H1 (cell line): Measurements from ENCODE around the gene PKD1L1. TPM values are rescaled to one million over a fixed set of nuclear protein-coding genes. Genes with fewer than 3 reads are reported as not detected.

Source experiments
- CTCF ChIA-PET: fragments of 300-600 bp; sonication (Branson Sonifier 250); formaldehyde crosslinking; loops from one replicate; lab custom pipeline; 2021; ENCODE audit not compliant: partially characterized antibody; lab: Charles Lee
- POLR2A ChIA-PET: fragments of 300-600 bp; sonication (Branson Sonifier 250); formaldehyde crosslinking; loops from one replicate; lab custom pipeline; 2021; ENCODE audit warnings: inconsistent platforms; ENCODE audit not compliant: partially characterized antibody; lab: Charles Lee
- DNase-seq, 2 experiments: peaks; one replicate each; pipeline versions ENCODE4 v3.0.0 to v3.0.0-alpha.2; 2010 to 2022; ENCODE audit warnings: low spot score in 2 of 2, low read depth in 1 of 2, mixed read lengths in 1 of 2
- FAIRE-seq: peaks from 2 replicates; lab custom pipeline; 2011; peaks lifted over from hg19 to GRCh38; lab: Jason Lieb, UNC
- H2AFZ ChIP-seq: 2 replicates; pipeline ENCODE4 v1.8.1; 2012; ENCODE audit warnings: low read length, inconsistent platforms
- H2AK5ac ChIP-seq: 2 replicates; pipeline ENCODE4 v1.6.1; 2013; ENCODE audit warnings: low read depth, low read length
- H2BK120ac ChIP-seq: replicated peaks from 2 replicates; pipeline ENCODE3; 2013; ENCODE audit warnings: low read depth, low read length, inconsistent platforms
- H2BK12ac ChIP-seq: 2 replicates; pipeline ENCODE4 v1.6.1; 2013; ENCODE audit warnings: low read depth, low read length
- H2BK15ac ChIP-seq: 2 replicates; pipeline ENCODE4 v1.6.1; 2013; ENCODE audit warnings: low read length
- H2BK20ac ChIP-seq: 2 replicates; pipeline ENCODE4 v1.6.1; 2013; ENCODE audit warnings: low read length
- H2BK5ac ChIP-seq: 2 replicates; pipeline ENCODE4 v1.6.1; 2013; ENCODE audit warnings: low read depth, low read length
- H3K14ac ChIP-seq: 2 replicates; pipeline ENCODE4 v1.6.1; 2013; ENCODE audit warnings: inconsistent platforms; ENCODE audit not compliant: insufficient read length
- H3K18ac ChIP-seq: 2 replicates; pipeline ENCODE4 v1.6.1; 2013; ENCODE audit warnings: low read length; ENCODE audit errors: extremely low read depth
- H3K23ac ChIP-seq: 2 replicates; pipeline ENCODE4 v1.6.1; 2013; ENCODE audit warnings: inconsistent platforms; ENCODE audit not compliant: insufficient read length
- H3K23me2 ChIP-seq: 2 replicates; pipeline ENCODE4 v1.6.1; 2013; ENCODE audit warnings: low read depth, low read length
- H3K27ac ChIP-seq: 2 replicates; pipeline ENCODE4 v1.6.1; 2011; ENCODE audit warnings: low read depth, low read length, inconsistent platforms
- H3K27me3 ChIP-seq, 4 experiments: replicated peaks in 1 of 4; 1 replicate in 1 of 4; 2 replicates in 3 of 4; pipeline versions ENCODE4 v1.6.1 to v1.8.1; 2011 to 2013; ENCODE audit warnings: low read length in 3 of 4, mild to moderate bottlenecking in 3 of 4, inconsistent platforms in 2 of 4, mixed read lengths in 2 of 4, moderate library complexity in 1 of 4; ENCODE audit not compliant: control insufficient read depth in 3 of 4, insufficient read depth in 3 of 4; ENCODE audit errors: extremely low read depth in 1 of 4
- H3K36me3 ChIP-seq, 4 experiments: 2 replicates each; pipeline versions ENCODE4 v1.6.1 to v1.8.1; 2011 to 2013; ENCODE audit warnings: mild to moderate bottlenecking in 4 of 4, low read length in 3 of 4, moderate library complexity in 2 of 4, control low read depth in 1 of 4, inconsistent platforms in 1 of 4; ENCODE audit not compliant: insufficient read depth in 4 of 4, control insufficient read depth in 2 of 4
- H3K4ac ChIP-seq: replicated peaks from 2 replicates; pipeline ENCODE3; 2013; ENCODE audit warnings: low read length, low read depth, mixed read lengths, inconsistent platforms; ENCODE audit not compliant: insufficient read length
- H3K4me1 ChIP-seq, 4 experiments: replicated peaks in 1 of 4; 1 replicate in 1 of 4; 2 replicates in 3 of 4; pipeline versions ENCODE4 v1.6.1 to v1.8.1; 2011 to 2013; ENCODE audit warnings: low read length in 3 of 4, inconsistent platforms in 2 of 4, mixed read lengths in 1 of 4; ENCODE audit not compliant: insufficient read depth in 4 of 4, control insufficient read depth in 3 of 4
- H3K4me2 ChIP-seq, 2 experiments: 2 replicates each; pipeline versions ENCODE4 v1.6.1 to v1.8.1; 2011 to 2013; ENCODE audit warnings: low read depth in 2 of 2, low read length in 2 of 2, control low read depth in 1 of 2, inconsistent platforms in 1 of 2, mild to moderate bottlenecking in 1 of 2; ENCODE audit not compliant: insufficient read depth in 1 of 2
- H3K4me3 ChIP-seq, 4 experiments: fragments of 200-600, 300-600 bp in 1 of 4; sonication (generic), shearing (Covaris generic), sonication (Bioruptor Twin) in 1 of 4; 2 replicates each; pipeline versions ENCODE4 v1.5.1 to v1.8.1; 2011 to 2016; ENCODE audit warnings: low read length in 4 of 4, low read depth in 3 of 4, control low read depth in 2 of 4, inconsistent platforms in 2 of 4, mild to moderate bottlenecking in 2 of 4, mixed read lengths in 1 of 4, moderate library complexity in 1 of 4; ENCODE audit not compliant: insufficient read depth in 2 of 4; ENCODE audit errors: extremely low read depth in 1 of 4
- H3K56ac ChIP-seq: replicated peaks from 2 replicates; pipeline ENCODE3; 2013; ENCODE audit warnings: low read depth, mild to moderate bottlenecking, mixed read lengths, low read length, inconsistent platforms; ENCODE audit not compliant: insufficient read length
- H3K79me1 ChIP-seq: 2 replicates; pipeline ENCODE4 v1.6.1; 2013; ENCODE audit warnings: low read depth, low read length, control low read depth
- H3K79me2 ChIP-seq, 2 experiments: 2 replicates each; pipeline versions ENCODE4 v1.6.1 to v1.8.1; 2012 to 2013; ENCODE audit warnings: low read length in 2 of 2, mild to moderate bottlenecking in 2 of 2, inconsistent platforms in 1 of 2; ENCODE audit not compliant: insufficient read depth in 2 of 2, control insufficient read depth in 1 of 2
- H3K9ac ChIP-seq, 4 experiments: replicated peaks in 1 of 4; 1 replicate in 1 of 4; 2 replicates in 3 of 4; pipeline versions ENCODE4 v1.6.1 to v1.8.1; 2011 to 2013; ENCODE audit warnings: low read depth in 3 of 4, low read length in 3 of 4, control low read depth in 2 of 4, mild to moderate bottlenecking in 2 of 4, moderate library complexity in 2 of 4, inconsistent platforms in 1 of 4; ENCODE audit errors: extremely low read depth in 1 of 4
- H3K9me3 ChIP-seq, 2 experiments: 2 replicates each; pipeline versions ENCODE4 v1.6.1 to v1.8.1; 2012 to 2013; ENCODE audit warnings: mild to moderate bottlenecking in 2 of 2, moderate library complexity in 2 of 2, control low read depth in 1 of 2, inconsistent platforms in 1 of 2, low read depth in 1 of 2, low read length in 1 of 2, mixed read lengths in 1 of 2; ENCODE audit not compliant: insufficient read depth in 2 of 2
- H4K20me1 ChIP-seq, 2 experiments: replicated peaks in 1 of 2; 2 replicates each; pipeline versions ENCODE3 to v1.8.1; 2011 to 2013; ENCODE audit warnings: inconsistent platforms in 2 of 2, low read length in 2 of 2, mild to moderate bottlenecking in 1 of 2; ENCODE audit not compliant: insufficient read depth in 2 of 2, control insufficient read depth in 1 of 2
- H4K5ac ChIP-seq: 2 replicates; pipeline ENCODE4 v1.6.1; 2013; ENCODE audit warnings: low read length, low read depth, mixed read lengths, inconsistent platforms; ENCODE audit not compliant: insufficient read length
- H4K8ac ChIP-seq: 2 replicates; pipeline ENCODE4 v1.8.0; 2013; ENCODE audit warnings: mild to moderate bottlenecking, moderate library complexity, low read length, inconsistent platforms; ENCODE audit not compliant: insufficient read depth; ENCODE audit errors: extremely low read depth
- H4K91ac ChIP-seq: replicated peaks from 2 replicates; pipeline ENCODE3; 2013; ENCODE audit warnings: low read length, mixed read lengths, inconsistent platforms; ENCODE audit not compliant: insufficient read length
- ASH2L ChIP-seq: fragments of 200-600, 300-600 bp; sonication (generic); IDR thresholded peaks from one replicate; pipeline ENCODE4 v1.7.1; 2017; ENCODE audit warnings: low read length
- CTBP2 ChIP-seq: IDR thresholded peaks from 2 replicates; pipeline ENCODE4 v1.7.0; 2011; ENCODE audit warnings: borderline replicate concordance, mild to moderate bottlenecking, moderate library complexity, mixed read lengths, low read length; ENCODE audit not compliant: insufficient read depth, insufficient read length
- EGR1 ChIP-seq: IDR thresholded peaks from 2 replicates; pipeline ENCODE4 v1.6.1; 2011; ENCODE audit warnings: low read depth, low read length, borderline replicate concordance
- JUND ChIP-seq: IDR thresholded peaks from 2 replicates; pipeline ENCODE4 v1.6.1; 2011; ENCODE audit warnings: mild to moderate bottlenecking, improper control_type of control experiment, low read length
- KDM1A ChIP-seq: fragments of 200-600, 300-600 bp; sonication (generic); IDR thresholded peaks from 2 replicates; pipeline ENCODE4 v1.7.1; 2016; ENCODE audit warnings: mild to moderate bottlenecking, low read length, borderline replicate concordance
- KDM5A ChIP-seq: fragments of 200-600 bp; IDR thresholded peaks from 2 replicates; pipeline ENCODE4 v1.7.1; 2012; ENCODE audit warnings: mild to moderate bottlenecking, low read length, inconsistent platforms, mixed read lengths
- MAX ChIP-seq: IDR thresholded peaks from 2 replicates; pipeline ENCODE4 v1.6.1; 2012; ENCODE audit warnings: inconsistent platforms
- NRF1 ChIP-seq: IDR thresholded peaks from 2 replicates; pipeline ENCODE4 v1.6.1; 2011; ENCODE audit warnings: mild to moderate bottlenecking, low read depth, low read length, improper control_type of control experiment
- RAD21 ChIP-seq, 2 experiments: IDR thresholded peaks in 1 of 2; conservative IDR thresholded peaks in 1 of 2; 2 replicates each; pipeline ENCODE4 v1.6.1; 2011; ENCODE audit warnings: low read depth in 2 of 2, low read length in 2 of 2, improper control_type of control experiment in 1 of 2, inconsistent platforms in 1 of 2, mild to moderate bottlenecking in 1 of 2, moderate library complexity in 1 of 2
- RBBP5 ChIP-seq: IDR thresholded peaks from 2 replicates; pipeline ENCODE4 v1.7.1; 2012; ENCODE audit warnings: low read depth, mild to moderate bottlenecking, inconsistent platforms, low read length, moderate library complexity, borderline replicate concordance
- RFX5 ChIP-seq: IDR thresholded peaks from 2 replicates; pipeline ENCODE4 v1.6.1; 2011; ENCODE audit warnings: low read depth, low read length, improper control_type of control experiment, borderline replicate concordance
- TAF7 ChIP-seq: optimal IDR thresholded peaks from 2 replicates; pipeline ENCODE3; 2011; ENCODE audit warnings: low read depth, mild to moderate bottlenecking, inconsistent platforms, low read length, moderate library complexity, borderline replicate concordance
- USF2 ChIP-seq: IDR thresholded peaks from 2 replicates; pipeline ENCODE4 v1.6.1; 2011; ENCODE audit warnings: low read length, improper control_type of control experiment
- WGBS, 2 experiments: shearing (Covaris generic) in 1 of 2; methylation state at CpG; one replicate each; pipeline versions ENCODE4 v1.1.6 to v1.1.7; 2013 to 2015; ENCODE audit warnings: low lambda C conversion rate in 2 of 2, mixed read lengths in 2 of 2, inconsistent platforms in 1 of 2, low coverage in 1 of 2, missing lambda C conversion rate in 1 of 2; ENCODE audit not compliant: insufficient replicate concordance in 2 of 2, insufficient coverage in 1 of 2, insufficient read length in 1 of 2; ENCODE audit errors: extremely low coverage in 1 of 2, missing lambda C conversion rate in 1 of 2; 5-methylcytosine and 5-hydroxymethylcytosine counted together
- polyA plus RNA-seq, 7 experiments: library from polyadenylated mRNA; depleted of rRNA in 3 of 7; stranded (reverse) in 5 of 7; unstranded in 2 of 7; fragments of >200 nt in 5 of 7; fragments of 200-250 nt in 2 of 7; gene quantifications; 1 replicate in 5 of 7; 2 replicates in 1 of 7; 4 replicates in 1 of 7; pipeline versions ENCODE4 v1.2.1 to v1.2.3, GENCODE V29; 2011 to 2013; ENCODE audit warnings: missing spikeins in 2 of 7, mixed read lengths in 2 of 7
- total RNA-seq: library from RNA; stranded (reverse); fragmentation: NEBNext Ultra II Directional; extraction: Animal tissue kit (Norgen Biotek cat#: 25700); gene quantifications from 2 replicates; pipeline ENCODE4 v1.2.1, GENCODE V29; 2021

Gene PKD1L1
- total and polyA plus RNA-seq, 2 of the 8 experiments (the other 6 are each of a cell fraction or from before 2014, with no cell fraction given): 0.22 to 0.35 TPM

GRCh38 chr7:47762746-47763062, 185.6 kb downstream of the PKD1L1 start:
- Histone ChIP-seq H4K20me1 (no peaks in the 10 kb centered on the region), H3K4me3 (no peak overlapping the region), H4K5ac (no peak overlapping the region), H3K4me2 (no peak overlapping the region), H2BK5ac (no peak overlapping the region), H3K9ac (no peak overlapping the region), H3K4me1 (no peaks in the 10 kb centered on the region), H3K79me2 (no peaks in the 10 kb centered on the region), H2AFZ (no peak overlapping the region), H2AK5ac (no peak overlapping the region), H3K23me2 (no peaks in the 10 kb centered on the region; the same call in 1 of the 2 replicates), H3K56ac (no peak overlapping the region), H3K36me3 (no peaks in the 10 kb centered on the region), H2BK20ac (no peak overlapping the region), H3K14ac (no peak overlapping the region), H2BK120ac (no peak overlapping the region), H3K79me1 (no peaks in the 10 kb centered on the region), H2BK12ac (no peak overlapping the region), H3K9me3 (no peaks in the 10 kb centered on the region), H3K27me3 (no peaks in the 10 kb centered on the region), H3K27ac (no peak overlapping the region), H3K18ac (no peak overlapping the region), H4K8ac (no peak overlapping the region), H3K4ac (no peak overlapping the region), H2BK15ac (no peak overlapping the region), H4K91ac (no peak overlapping the region), H3K23ac (no peak overlapping the region)
- no peak for DNase-seq
- no peak for FAIRE-seq
- 89% methylated on average over 4 of the region's 4 CpGs; no CpG with 5 or more reads in 1 of the 2 experiments for WGBS, 2 experiments
- CTCF ChIA-PET: interaction anchor here (1.0 to 1.7 kb wide), 4 partner anchors 11 to 182 kb away, joined by 3 to 6 read pairs (median 3); no protein-coding TSS in a partner anchor
- POLR2A ChIA-PET: no interaction called here
- no peak for TF ChIP-seq JUND
- TF ChIP-seq KDM5A: no peak
- TF ChIP-seq MAX: no peak
- TF ChIP-seq RBBP5: no peak
- TF ChIP-seq USF2: no peak
- no peak for TF ChIP-seq EGR1
- no peak for TF ChIP-seq RAD21 (IDR thresholded peaks at IDR 0.05 in 1 of 2, conservative IDR thresholded peaks at IDR 0.05 in 1 of 2; ENCODE audit: low read depth in 2 of 2, low read length in 2 of 2)
- no peak for TF ChIP-seq TAF7
- no peak for TF ChIP-seq RFX5
- no peak for TF ChIP-seq NRF1
- no peak for TF ChIP-seq ASH2L
- TF ChIP-seq KDM1A: no peak
- no peak for TF ChIP-seq CTBP2
